GM12878 (cell line): Measurements from ENCODE around the gene GSTA1. TPM values are rescaled to one million over a fixed set of nuclear protein-coding genes. Genes with fewer than 3 reads are reported as not detected.

ENCODE experiments used
- ATAC-seq: fragments of 200-7000 bp; cut with Tn5 transposase; 3 replicates; pipeline ENCODE4 v1.9.1; 2020; ENCODE audit warnings: mild to moderate bottlenecking, moderate library complexity
- BruUV-seq: library from RNA; stranded (reverse); fragments of 400-500 nt; replicated peaks from 2 replicates; lab custom pipeline; 2021; lab: Mats Ljungman, UMichigan
- CTCF ChIA-PET: fragments of 300-600 bp; sonication (Branson Sonifier 250); formaldehyde crosslinking; extraction: SDS; loops from one replicate; lab custom pipeline; 2021; ENCODE audit warnings: inconsistent platforms; lab: Yijun Ruan, JAX
- POLR2A ChIA-PET: fragments of 350-600 bp; formaldehyde crosslinking; extraction: SDS; loops from one replicate; lab custom pipeline; 2021; ENCODE audit warnings: inconsistent platforms; lab: Charles Lee
- RAD21 ChIA-PET: fragments of 300-600 bp; sonication (Branson Sonifier 250); formaldehyde crosslinking; loops from one replicate; lab custom pipeline; 2023; ENCODE audit warnings: antibody characterized with exemption; ENCODE audit not compliant: unreplicated experiment; lab: Charles Lee
- SMC1A ChIA-PET: fragments of 300-600 bp; sonication (Branson Sonifier 250); formaldehyde crosslinking; loops from one replicate; lab custom pipeline; 2023; ENCODE audit not compliant: unreplicated experiment, uncharacterized antibody; lab: Charles Lee
- DNase-seq: peaks from one replicate; pipeline ENCODE4 v3.0.0-alpha.2; 2011; ENCODE audit warnings: low read depth, low spot score
- FAIRE-seq: peaks from 3 replicates; lab custom pipeline; 2011; peaks lifted over from hg19 to GRCh38; lab: Jason Lieb, UNC
- H2AFZ ChIP-seq: 2 replicates; pipeline ENCODE4 v1.6.0; 2011; ENCODE audit warnings: low read depth, low read length, control low read depth; ENCODE audit not compliant: control insufficient read depth
- H3K27ac ChIP-seq: 2 replicates; pipeline ENCODE4 v1.5.1; 2011; ENCODE audit warnings: control low read depth; ENCODE audit not compliant: control insufficient read depth, insufficient read depth
- H3K27me3 ChIP-seq, 2 experiments: replicated peaks in 1 of 2; 2 replicates each; pipeline versions ENCODE4 v1.6.0 to v1.6.1; 2011; ENCODE audit warnings: low read length in 1 of 2; ENCODE audit not compliant: control insufficient read depth in 2 of 2, insufficient read depth in 2 of 2
- H3K36me3 ChIP-seq, 2 experiments: 2 replicates each; pipeline ENCODE4 v1.5.1; 2011; ENCODE audit warnings: low read length in 1 of 2; ENCODE audit not compliant: control insufficient read depth in 2 of 2, insufficient read depth in 2 of 2
- H3K4me1 ChIP-seq: 2 replicates; pipeline ENCODE4 v1.6.1; 2011; ENCODE audit warnings: mild to moderate bottlenecking, low read length, moderate library complexity, mixed read lengths; ENCODE audit not compliant: control insufficient read depth, insufficient read depth
- H3K4me2 ChIP-seq: 2 replicates; pipeline ENCODE4 v1.6.0; 2011; ENCODE audit warnings: control low read depth; ENCODE audit not compliant: control insufficient read depth, insufficient read depth
- H3K4me3 ChIP-seq: fragments of 200-600 bp; sonication (generic); 2 replicates; pipeline ENCODE4 v1.5.1; 2016
- H3K79me2 ChIP-seq: 2 replicates; pipeline ENCODE4 v1.6.0; 2011; ENCODE audit warnings: low read length; ENCODE audit not compliant: control insufficient read depth, insufficient read depth
- H3K9ac ChIP-seq: 2 replicates; pipeline ENCODE4 v1.8.0; 2011; ENCODE audit warnings: low read length, control low read depth, mixed read lengths; ENCODE audit not compliant: control insufficient read depth, insufficient read depth
- H3K9me3 ChIP-seq: replicated peaks from 3 replicates; pipeline ENCODE4 v1.5.1; 2011; ENCODE audit warnings: mild to moderate bottlenecking, low read length; ENCODE audit not compliant: control insufficient read depth, insufficient read depth
- H4K20me1 ChIP-seq: 2 replicates; pipeline ENCODE4 v1.6.0; 2011; ENCODE audit not compliant: control insufficient read depth, insufficient read depth
- CEBPZ ChIP-seq: fragments of 150-350 bp; IDR thresholded peaks from 2 replicates; pipeline ENCODE4 v1.6.1; 2016; ENCODE audit warnings: low read depth, low read length
- HSF1 ChIP-seq: fragments of 150-350 bp; IDR thresholded peaks from 2 replicates; pipeline ENCODE4 v1.6.1; 2014; ENCODE audit warnings: mild to moderate bottlenecking, low read depth, low read length
- IRF3 ChIP-seq: fragments of 450-650 bp; IDR thresholded peaks from 2 replicates; pipeline ENCODE4 v1.6.1; 2014; ENCODE audit warnings: mild to moderate bottlenecking
- KLF5 ChIP-seq: fragments of 450-650 bp; IDR thresholded peaks from 2 replicates; pipeline ENCODE4 v1.6.1; 2014; ENCODE audit warnings: mild to moderate bottlenecking; ENCODE audit not compliant: partially characterized antibody
- MEF2A ChIP-seq: IDR thresholded peaks from 2 replicates; pipeline ENCODE4 v1.6.1; 2011; ENCODE audit warnings: low read depth, mild to moderate bottlenecking, low read length, moderate library complexity; ENCODE audit not compliant: insufficient read depth
- MXI1 ChIP-seq: fragments of 150-350 bp; IDR thresholded peaks from 2 replicates; pipeline ENCODE4 v1.6.1; 2011; ENCODE audit warnings: low read depth, mild to moderate bottlenecking, inconsistent platforms, low read length, improper control_type of control experiment
- NFIC ChIP-seq: IDR thresholded peaks from 2 replicates; pipeline ENCODE4 v1.6.1; 2012; ENCODE audit warnings: low read depth, mild to moderate bottlenecking, inconsistent platforms, low read length, moderate library complexity
- NR2F1 ChIP-seq: fragments of 450-650 bp; conservative IDR thresholded peaks from 2 replicates; pipeline ENCODE4 v1.6.1; 2017; ENCODE audit warnings: mild to moderate bottlenecking
- PML ChIP-seq: IDR thresholded peaks from 2 replicates; pipeline ENCODE4 v1.6.1; 2012; ENCODE audit warnings: low read length, inconsistent platforms
- PRDM15 ChIP-seq: fragments of 450-650 bp; formaldehyde crosslinking; IDR thresholded peaks from 2 replicates; pipeline ENCODE4 v1.4.0; 2020; ENCODE audit warnings: mild to moderate bottlenecking, moderate library complexity
- SREBF1 ChIP-seq: IDR thresholded peaks from 2 replicates; pipeline ENCODE4 v1.6.1; 2012; ENCODE audit warnings: mild to moderate bottlenecking, low read length
- SUPT20H ChIP-seq: IDR thresholded peaks from 2 replicates; pipeline ENCODE4 v1.6.1; 2011; ENCODE audit warnings: low read depth, mild to moderate bottlenecking, low read length, moderate library complexity, borderline replicate concordance; ENCODE audit not compliant: control insufficient read depth
- USF1 ChIP-seq: IDR thresholded peaks from 2 replicates; pipeline ENCODE4 v1.6.1; 2011; ENCODE audit warnings: borderline replicate concordance, low read depth, mild to moderate bottlenecking, moderate library complexity, mixed read lengths, low read length; ENCODE audit not compliant: insufficient read depth; ENCODE audit errors: extremely low read length
- ZNF207 ChIP-seq: fragments of 450-650 bp; IDR thresholded peaks from 2 replicates; pipeline ENCODE4 v1.6.1; 2014; ENCODE audit warnings: antibody characterized with exemption, mild to moderate bottlenecking, borderline replicate concordance
- WGBS: methylation state at CpG from one replicate; pipeline ENCODE4 v1.1.6; 2016; ENCODE audit warnings: low lambda C conversion rate; ENCODE audit not compliant: insufficient replicate concordance, insufficient coverage; ENCODE audit errors: missing lambda C conversion rate; 5-methylcytosine and 5-hydroxymethylcytosine counted together
- in situ Hi-C: fragments of 300-500 bp; cut with MboI; formaldehyde crosslinking; loops from 9 replicates; pipeline ENCODE4 v1.14.3; 2018; ENCODE audit warnings: mixed read lengths
- intact Hi-C: fragments of 100-400 bp; cut with micrococcal nuclease; formaldehyde crosslinking; loops from one replicate; pipeline ENCODE4 v1.14.2; 2022; ENCODE audit not compliant: unreplicated experiment
- polyA plus RNA-seq, 11 experiments: library from polyadenylated mRNA; depleted of rRNA in 4 of 11; unstranded in 6 of 11; stranded (reverse) in 5 of 11; fragments of >200 nt; fragmentation: Nextera tagmentation in 4 of 11; fragmentation: Illumina TruSeq in 1 of 11; extraction: Ambion mirVana in 4 of 11; extraction: Trizol in 1 of 11; gene quantifications; 1 replicate in 1 of 11; 2 replicates in 10 of 11; pipeline versions ENCODE4 v1.2.1 to v1.2.3, GENCODE V29; 2011 to 2016; ENCODE audit warnings: inconsistent platforms in 2 of 11, missing spikeins in 2 of 11, low read depth in 1 of 11
- total RNA-seq, 4 experiments: library from RNA; depleted of rRNA in 3 of 4; stranded (reverse); fragments of >200 nt in 3 of 4; fragmentation: Illumina TruSeq in 1 of 4; extraction: Trizol in 1 of 4; gene quantifications; 2 replicates each; pipeline versions ENCODE4 v1.2.1 to v1.2.3, GENCODE V29; 2013 to 2021

Gene GSTA1
- total and polyA plus RNA-seq, 10 of the 15 experiments (the other 5 are each of a cell fraction or from before 2014, with no cell fraction given) = 0.51 TPM; not detected in 9

GRCh38 chr6:52788478-52788877 lies 15.1 kb downstream of the GSTA1 start:
- no peak overlapping the region for H3K27ac ChIP-seq
- H4K20me1 ChIP-seq = no peaks in the 10 kb centered on the region
- H2AFZ ChIP-seq = no peak overlapping the region
- in situ Hi-C loops = loop anchor here (5.0 kb wide), 1 partner anchor 39 kb away; no protein-coding TSS in a partner anchor
- RAD21 ChIA-PET = no interaction called here
- no peaks in the 10 kb centered on the region for H3K27me3 ChIP-seq
- no peaks in the 10 kb centered on the region for H3K9me3 ChIP-seq
- SMC1A ChIA-PET = no interaction called here
- intact Hi-C loops = no loop called here
- no peak overlapping the region for H3K4me2 ChIP-seq
- no peaks in the 10 kb centered on the region for H3K36me3 ChIP-seq
- no TSS peak for BruUV-seq
- FAIRE-seq (no peak), DNase-seq (no peak), ATAC-seq (no peak)
- 0% methylated on average over 3 of the region's 3 CpGs for WGBS
- CTCF ChIA-PET = no interaction called here
- no peak overlapping the region for H3K9ac ChIP-seq
- POLR2A ChIA-PET = no interaction called here
- no peaks in the 10 kb centered on the region for H3K79me2 ChIP-seq
- H3K4me3 ChIP-seq = no peak overlapping the region
- H3K4me1 ChIP-seq = no peaks in the 10 kb centered on the region
- no peak for TF ChIP-seq MXI1
- TF ChIP-seq SUPT20H = no peak
- TF ChIP-seq KLF5 = no peak
- TF ChIP-seq NR2F1 = no peak
- no peak for TF ChIP-seq NFIC
- TF ChIP-seq ZNF207 = no peak
- no peak for TF ChIP-seq USF1
- no peak for TF ChIP-seq HSF1
- no peak for TF ChIP-seq PRDM15 (CRISPR knock-in tag)
- TF ChIP-seq MEF2A = no peak
- TF ChIP-seq PML = no peak
- TF ChIP-seq SREBF1 = no peak
- TF ChIP-seq CEBPZ = no peak
- TF ChIP-seq IRF3 = no peak
